Stimulated activated CD4-positive, alpha-beta T cell treated with anti-CD3 and anti-CD28 coated beads, TNF-alpha, amount 100 ng/mL, for 24 hours (primary cell): Measurements from ENCODE around the gene NEUROG2.
"Not testable (repeated sequence)": the region's sequence is repeated elsewhere in the genome, so short reads cannot be mapped to it uniquely, and the experiment has no call there.

Experiments
- DNase-seq, 3 experiments: peaks; one replicate each; pipeline ENCODE4 v3.0.0-alpha.2; 2020; ENCODE audit warnings: low read depth in 3 of 3

NEUROG2 gene

GRCh38 chr4:112490808-112491207 is 25.2 kb downstream of the NEUROG2 start:
- DNase-seq: not testable (repeated sequence)

- no peak for DNase-seq
These were observed 30.1 kb downstream of the NEUROG2 start for GRCh38 chr4:112485930-112486329.

GRCh38 chr4:112473985-112474384 is 42.0 kb downstream of the NEUROG2 start:
- DNase-seq: no peak

- no peak for DNase-seq
These were observed 43.7 kb downstream of the NEUROG2 start for GRCh38 chr4:112472318-112472717.
